HEK293 (cell line): ENCODE results near the gene PDZRN3.

Experiments used
- CTCF ChIA-PET: fragments of 350-600 bp; formaldehyde crosslinking; extraction: SDS; loops from one replicate; lab custom pipeline; 2021; ENCODE audit warnings: antibody characterized with exemption; lab: Yijun Ruan, JAX
- POLR2A ChIA-PET: fragments of 300-600 bp; formaldehyde crosslinking; extraction: SDS; loops from one replicate; lab custom pipeline; 2020; ENCODE audit warnings: antibody characterized with exemption, inconsistent platforms; lab: Yijun Ruan, JAX
- H3K27ac ChIP-seq: fragments of 200-500 bp; sonication (Bioruptor generic); 2 replicates; pipeline ENCODE4 v1.5.1; 2014; ENCODE audit warnings: low read depth, low read length, control low read depth, inconsistent platforms; ENCODE audit errors: extremely low read depth
- H3K36me3 ChIP-seq, 2 experiments: fragments of 200-500 bp in 1 of 2; sonication (Bioruptor generic) in 1 of 2; 1 replicate in 1 of 2; 2 replicates in 1 of 2; pipeline ENCODE4 v1.5.1; 2014 to 2017; ENCODE audit warnings: inconsistent platforms in 2 of 2, low read length in 2 of 2; ENCODE audit not compliant: control insufficient read depth in 2 of 2, insufficient read depth in 1 of 2
- H3K4me1 ChIP-seq: fragments of 200-500 bp; sonication (Bioruptor generic); 2 replicates; pipeline ENCODE4 v1.5.1; 2014; ENCODE audit warnings: mild to moderate bottlenecking, low read length, inconsistent platforms; ENCODE audit not compliant: control insufficient read depth, insufficient read depth
- H3K4me3 ChIP-seq: 2 replicates; pipeline ENCODE4 v1.5.1; 2011; ENCODE audit warnings: low read depth, mild to moderate bottlenecking, control low read depth, low read length, moderate library complexity
- H3K9me3 ChIP-seq: fragments of 200-500 bp; sonication (Bioruptor generic); 2 replicates; pipeline ENCODE4 v1.5.1; 2014; ENCODE audit warnings: low read depth, low read length, inconsistent platforms; ENCODE audit not compliant: control insufficient read depth, insufficient read depth
- BCL11B ChIP-seq: fragments of 450-650 bp; formaldehyde crosslinking; IDR thresholded peaks from 2 replicates; pipeline ENCODE4 v1.5.1; 2016; ENCODE audit warnings: low read depth, missing biosample characterization, missing genetic modification characterization
- FEZF1 ChIP-seq: fragments of 450-650 bp; formaldehyde crosslinking; IDR thresholded peaks from 2 replicates; pipeline ENCODE4 v1.5.1; 2016; ENCODE audit warnings: missing biosample characterization, missing genetic modification characterization
- GLI2 ChIP-seq: fragments of 450-650 bp; formaldehyde crosslinking; IDR thresholded peaks from 2 replicates; pipeline ENCODE4; 2017; ENCODE audit warnings: missing biosample characterization, missing genetic modification characterization, low read depth, borderline replicate concordance
- GLI4 ChIP-seq: fragments of 450-650 bp; formaldehyde crosslinking; IDR thresholded peaks from 2 replicates; pipeline ENCODE4 v1.5.1; 2016; ENCODE audit warnings: missing biosample characterization, missing genetic modification characterization
- GLIS2 ChIP-seq: fragments of 450-650 bp; formaldehyde crosslinking; IDR thresholded peaks from 2 replicates; pipeline ENCODE4 v1.5.1; 2016; ENCODE audit warnings: missing biosample characterization, missing genetic modification characterization
- IKZF3 ChIP-seq: fragments of 450-650 bp; IDR thresholded peaks from 2 replicates; pipeline ENCODE4 v1.5.0; 2018; ENCODE audit warnings: missing biosample characterization, mild to moderate bottlenecking, missing genetic modification characterization, moderate library complexity
- MYNN ChIP-seq: fragments of 450-650 bp; formaldehyde crosslinking; IDR thresholded peaks from 2 replicates; pipeline ENCODE4 v1.5.1; 2016; ENCODE audit warnings: missing biosample characterization, missing genetic modification characterization, borderline replicate concordance
- SCRT2 ChIP-seq: fragments of 450-650 bp; formaldehyde crosslinking; IDR thresholded peaks from 2 replicates; pipeline ENCODE4 v1.5.1; 2016; ENCODE audit warnings: missing biosample characterization, missing genetic modification characterization
- TCF7L2 ChIP-seq: IDR thresholded peaks from 2 replicates; pipeline ENCODE4 v1.6.1; 2011; ENCODE audit warnings: low read depth, mild to moderate bottlenecking, inconsistent platforms, low read length, moderate library complexity, borderline replicate concordance
- ZNF10 ChIP-seq: fragments of 450-650 bp; formaldehyde crosslinking; IDR thresholded peaks from 2 replicates; pipeline ENCODE4 v1.5.1; 2017; ENCODE audit warnings: missing biosample characterization, missing genetic modification characterization
- ZNF140 ChIP-seq: fragments of 450-650 bp; formaldehyde crosslinking; IDR thresholded peaks from 2 replicates; pipeline ENCODE4 v1.5.1; 2016; ENCODE audit warnings: missing biosample characterization, missing genetic modification characterization
- ZNF146 ChIP-seq: fragments of 450-650 bp; formaldehyde crosslinking; IDR thresholded peaks from 2 replicates; pipeline ENCODE4 v1.5.1; 2016; ENCODE audit warnings: missing biosample characterization, missing genetic modification characterization
- ZNF155 ChIP-seq: fragments of 450-650 bp; formaldehyde crosslinking; IDR thresholded peaks from 2 replicates; pipeline ENCODE4 v1.5.1; 2016; ENCODE audit warnings: missing biosample characterization, missing genetic modification characterization
- ZNF169 ChIP-seq: fragments of 450-650 bp; formaldehyde crosslinking; IDR thresholded peaks from 2 replicates; pipeline ENCODE4 v1.5.1; 2016; ENCODE audit warnings: missing biosample characterization, missing genetic modification characterization
- ZNF184 ChIP-seq: fragments of 450-650 bp; IDR thresholded peaks from 2 replicates; pipeline ENCODE4 v1.5.1; 2018; ENCODE audit warnings: missing biosample characterization, mild to moderate bottlenecking, missing genetic modification characterization
- ZNF19 ChIP-seq: fragments of 450-650 bp; formaldehyde crosslinking; IDR thresholded peaks from 2 replicates; pipeline ENCODE4; 2016; ENCODE audit warnings: missing biosample characterization, missing genetic modification characterization, low read depth
- ZNF202 ChIP-seq: fragments of 450-650 bp; formaldehyde crosslinking; IDR thresholded peaks from 2 replicates; pipeline ENCODE4 v1.5.1; 2016; ENCODE audit warnings: missing biosample characterization, missing genetic modification characterization, borderline replicate concordance
- ZNF211 ChIP-seq: fragments of 450-650 bp; formaldehyde crosslinking; IDR thresholded peaks from 2 replicates; pipeline ENCODE4 v1.5.1; 2016; ENCODE audit warnings: low read depth, missing biosample characterization, missing genetic modification characterization
- ZNF221 ChIP-seq: fragments of 450-650 bp; formaldehyde crosslinking; IDR thresholded peaks from 2 replicates; pipeline ENCODE4 v1.5.1; 2017; ENCODE audit warnings: missing biosample characterization, missing genetic modification characterization, borderline replicate concordance
- ZNF362 ChIP-seq: fragments of 450-650 bp; formaldehyde crosslinking; IDR thresholded peaks from 2 replicates; pipeline ENCODE4 v1.5.1; 2016; ENCODE audit warnings: missing biosample characterization, missing genetic modification characterization
- ZNF433 ChIP-seq: fragments of 450-650 bp; formaldehyde crosslinking; IDR thresholded peaks from 2 replicates; pipeline ENCODE4 v1.5.1; 2016; ENCODE audit warnings: missing biosample characterization, missing genetic modification characterization, low read depth
- ZNF530 ChIP-seq: fragments of 450-650 bp; formaldehyde crosslinking; IDR thresholded peaks from 2 replicates; pipeline ENCODE4 v1.5.1; 2016; ENCODE audit warnings: low read depth, missing biosample characterization, missing genetic modification characterization
- ZNF548 ChIP-seq: fragments of 450-650 bp; formaldehyde crosslinking; IDR thresholded peaks from 2 replicates; pipeline ENCODE4 v1.5.1; 2016; ENCODE audit warnings: missing biosample characterization, missing genetic modification characterization
- ZNF549 ChIP-seq: fragments of 450-650 bp; IDR thresholded peaks from 2 replicates; pipeline ENCODE4 v1.5.1; 2018; ENCODE audit warnings: missing biosample characterization, missing genetic modification characterization, mild to moderate bottlenecking, inconsistent platforms, moderate library complexity
- ZNF623 ChIP-seq: fragments of 450-650 bp; formaldehyde crosslinking; IDR thresholded peaks from 2 replicates; pipeline ENCODE4 v1.5.1; 2016; ENCODE audit warnings: missing biosample characterization, missing genetic modification characterization
- ZNF639 ChIP-seq: fragments of 450-650 bp; formaldehyde crosslinking; IDR thresholded peaks from 2 replicates; pipeline ENCODE4 v1.5.1; 2016; ENCODE audit warnings: missing biosample characterization, missing genetic modification characterization
- ZNF76 ChIP-seq: fragments of 450-650 bp; formaldehyde crosslinking; IDR thresholded peaks from 2 replicates; pipeline ENCODE4; 2016; ENCODE audit warnings: low read depth, missing biosample characterization, missing genetic modification characterization, borderline replicate concordance
- TF ChIP-seq, protein P1 (sequence below): fragments of 450-650 bp; formaldehyde crosslinking; IDR thresholded peaks from 2 replicates; pipeline ENCODE4 v1.5.1; 2017; ENCODE audit warnings: missing biosample characterization, missing genetic modification characterization

The PDZRN3 gene

GRCh38 chr3:73602170-73602569 is 22.6 kb downstream of the PDZRN3 start (continued):
- TF ChIP-seq BCL11B (tag by site-specific recombination) (no peak), ZNF221 (no peak), ZNF155 (tag by site-specific recombination) (no peak), SCRT2 (tag by site-specific recombination) (no peak), ZNF169 (no peak), GLI4 (tag by site-specific recombination) (no peak), FEZF1 (tag by site-specific recombination) (no peak), ZNF548 (tag by site-specific recombination) (no peak), ZNF10 (tag by site-specific recombination) (no peak), ZNF146 (no peak), GLI2 (tag by site-specific recombination) (no peak)

- POLR2A ChIA-PET, result no interaction called here
- TF ChIP-seq BCL11B (tag by site-specific recombination), result no peak
- no peak for TF ChIP-seq IKZF3 (tag by site-specific recombination)
- TF ChIP-seq ZNF19, result no peak
- no peak for TF ChIP-seq ZNF76 (tag by site-specific recombination)
- TF ChIP-seq, protein P1, sequence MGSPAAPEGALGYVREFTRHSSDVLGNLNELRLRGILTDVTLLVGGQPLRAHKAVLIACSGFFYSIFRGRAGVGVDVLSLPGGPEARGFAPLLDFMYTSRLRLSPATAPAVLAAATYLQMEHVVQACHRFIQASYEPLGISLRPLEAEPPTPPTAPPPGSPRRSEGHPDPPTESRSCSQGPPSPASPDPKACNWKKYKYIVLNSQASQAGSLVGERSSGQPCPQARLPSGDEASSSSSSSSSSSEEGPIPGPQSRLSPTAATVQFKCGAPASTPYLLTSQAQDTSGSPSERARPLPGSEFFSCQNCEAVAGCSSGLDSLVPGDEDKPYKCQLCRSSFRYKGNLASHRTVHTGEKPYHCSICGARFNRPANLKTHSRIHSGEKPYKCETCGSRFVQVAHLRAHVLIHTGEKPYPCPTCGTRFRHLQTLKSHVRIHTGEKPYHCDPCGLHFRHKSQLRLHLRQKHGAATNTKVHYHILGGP, result no peak
- no peak for TF ChIP-seq ZNF362 (tag by site-specific recombination)
- no peak for TF ChIP-seq ZNF530 (tag by site-specific recombination)
- TF ChIP-seq ZNF202 (tag by site-specific recombination), result no peak
- TF ChIP-seq TCF7L2, result no peak
- no peak for TF ChIP-seq ZNF221
- TF ChIP-seq ZNF433 (tag by site-specific recombination), result no peak
- TF ChIP-seq ZNF140, result no peak
- TF ChIP-seq ZNF549 (tag by site-specific recombination), result no peak
- TF ChIP-seq ZNF639 (tag by site-specific recombination), result no peak
- no peak for TF ChIP-seq ZNF211 (tag by site-specific recombination)
- no peak for TF ChIP-seq MYNN (tag by site-specific recombination)
- no peak for TF ChIP-seq ZNF623 (tag by site-specific recombination)
- no peak for TF ChIP-seq ZNF184 (tag by site-specific recombination)
- no peak for TF ChIP-seq GLIS2 (tag by site-specific recombination)
- no peak for TF ChIP-seq SCRT2 (tag by site-specific recombination)
- TF ChIP-seq, all 188 proteins: peak for 0
- CTCF ChIA-PET, result no interaction called here
- no peaks in the 10 kb centered on the region for H3K4me1 ChIP-seq
- peaks cover 0 to 29% of the 10 kb centered on the region in 2 experiments; a peak in 1 of 3 replicates for H3K36me3 ChIP-seq
- H3K4me3 ChIP-seq, result no peak overlapping the region
- H3K9me3 ChIP-seq, result no peaks in the 10 kb centered on the region
- H3K27ac ChIP-seq, result no peak overlapping the region
Observed at GRCh38 chr3:73601481-73601880, 23.3 kb downstream of the PDZRN3 start.
